Measurements from ENCODE around the gene CAMK1.
A peak's percentile ranks its signal among the peaks of the same experiment; 100 is the strongest.

CAMK1 gene

DNA sequence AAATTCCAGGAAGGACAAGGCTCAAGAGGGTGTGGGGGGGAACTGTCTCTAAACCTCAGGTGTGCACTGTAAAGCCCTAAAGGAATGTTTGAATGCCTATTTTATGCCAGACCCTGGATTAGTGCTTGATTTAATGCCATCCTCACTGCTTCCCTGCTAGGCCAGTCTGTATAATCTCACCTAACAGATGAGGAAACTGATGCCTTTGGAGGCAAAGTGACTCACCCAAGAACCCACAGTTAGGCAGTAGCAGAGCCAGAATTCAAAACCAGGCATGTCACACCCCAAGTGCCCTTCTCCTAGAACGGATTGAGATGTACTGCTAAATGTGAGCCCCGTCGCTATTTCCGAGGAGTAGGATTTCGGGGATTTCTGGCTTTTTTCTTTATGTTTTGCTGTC lies 7.8 kb downstream of the CAMK1 start:
- no peak for DNase-seq (ENCODE audit: low spot score in 2 of 2)
- peaks cover 5% of the 10 kb centered on the region for H3K4me1 Mint-ChIP-seq
- no peak overlapping the region for H3K4me3 Mint-ChIP-seq
- no peaks in the 10 kb centered on the region for H3K27me3 Mint-ChIP-seq
- H3K9me3 Mint-ChIP-seq = no peaks in the 10 kb centered on the region
- no peak for ATAC-seq (replicated peaks; ENCODE audit: extremely low read depth, poor library complexity, severe bottlenecking)
- no peak overlapping the region for H3K27ac Mint-ChIP-seq (ENCODE audit: low read depth)
- peaks cover 9% of the 10 kb centered on the region for H3K36me3 Mint-ChIP-seq (ENCODE audit: insufficient read depth)

DNA sequence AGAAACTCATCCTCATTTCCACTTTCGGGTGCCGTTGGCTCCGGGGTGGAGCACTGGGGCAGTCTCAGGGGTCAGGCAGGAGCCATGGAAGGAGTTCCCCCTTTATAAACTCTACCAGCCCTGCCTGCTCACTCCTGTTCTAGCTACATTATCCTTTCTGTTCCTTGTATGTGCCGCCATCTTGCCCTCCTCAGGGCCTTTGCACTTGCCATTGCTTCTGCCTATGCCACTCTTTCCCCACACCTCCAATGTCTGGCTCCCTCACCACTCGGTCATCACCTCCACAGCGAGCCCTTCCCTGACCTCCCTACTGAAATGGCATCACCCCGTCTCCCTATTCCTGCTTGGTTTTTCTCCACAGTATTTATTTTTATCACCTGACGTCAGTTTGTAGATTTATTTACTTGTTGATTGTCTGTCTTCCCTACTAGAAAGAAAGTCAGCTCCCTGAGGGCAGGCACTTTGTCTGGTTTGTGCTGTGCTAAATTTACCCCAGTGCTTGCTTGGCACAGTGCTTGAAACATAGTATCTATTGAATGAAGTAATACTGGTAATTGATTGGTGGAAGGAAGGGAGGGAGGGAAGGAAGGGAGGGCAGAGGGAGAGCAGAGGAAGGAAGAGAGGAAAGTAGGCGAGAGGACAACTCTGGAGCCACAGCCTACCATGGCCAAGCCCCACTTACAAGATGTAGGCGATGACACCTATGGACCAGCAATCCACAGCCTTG lies 8.8 kb downstream of the CAMK1 start:
- Mint-ChIP-seq H3K4me3 (no peak overlapping the region), H3K9me3 (no peaks in the 10 kb centered on the region), H3K27ac (ENCODE audit: low read depth) (no peak overlapping the region), H3K27me3 (no peaks in the 10 kb centered on the region), H3K4me1 (peaks cover 5% of the 10 kb centered on the region), H3K36me3 (ENCODE audit: insufficient read depth) (peaks cover 13% of the 10 kb centered on the region)
- ATAC-seq (replicated peaks; ENCODE audit: extremely low read depth, poor library complexity, severe bottlenecking) (no peak), DNase-seq (ENCODE audit: low spot score in 2 of 2) (no peak)

DNA sequence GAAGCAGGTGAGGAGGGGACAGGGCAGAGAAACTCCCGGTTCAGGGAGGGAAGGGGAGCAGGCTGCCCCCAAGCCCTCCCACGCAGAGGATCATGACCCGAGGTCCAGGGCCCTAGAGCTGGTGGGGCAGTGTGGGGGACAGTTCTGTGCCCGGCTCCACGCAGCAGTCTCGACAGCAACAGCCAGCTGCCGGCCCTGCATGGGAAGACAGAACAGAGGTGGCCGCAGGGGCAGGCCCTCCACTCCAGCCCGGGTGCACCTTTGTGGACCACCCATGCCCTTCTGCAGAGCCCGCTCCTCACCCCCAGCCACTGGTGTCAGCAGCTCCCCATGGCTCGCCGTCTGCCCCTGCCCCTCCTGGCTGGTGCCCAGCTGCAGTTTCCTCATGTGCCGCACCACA lies 12.3 kb downstream of the CAMK1 start:
- DNase-seq (ENCODE audit: low spot score in 2 of 2) (no peak), ATAC-seq (replicated peaks; ENCODE audit: extremely low read depth, poor library complexity, severe bottlenecking) (no peak)
- Mint-ChIP-seq H3K27me3 (no peaks in the 10 kb centered on the region), H3K4me1 (peaks cover 22% of the 10 kb centered on the region), H3K36me3 (ENCODE audit: insufficient read depth) (peaks cover 28% of the 10 kb centered on the region), H3K4me3 (no peak overlapping the region), H3K27ac (ENCODE audit: low read depth) (no peak overlapping the region), H3K9me3 (no peaks in the 10 kb centered on the region)

DNA sequence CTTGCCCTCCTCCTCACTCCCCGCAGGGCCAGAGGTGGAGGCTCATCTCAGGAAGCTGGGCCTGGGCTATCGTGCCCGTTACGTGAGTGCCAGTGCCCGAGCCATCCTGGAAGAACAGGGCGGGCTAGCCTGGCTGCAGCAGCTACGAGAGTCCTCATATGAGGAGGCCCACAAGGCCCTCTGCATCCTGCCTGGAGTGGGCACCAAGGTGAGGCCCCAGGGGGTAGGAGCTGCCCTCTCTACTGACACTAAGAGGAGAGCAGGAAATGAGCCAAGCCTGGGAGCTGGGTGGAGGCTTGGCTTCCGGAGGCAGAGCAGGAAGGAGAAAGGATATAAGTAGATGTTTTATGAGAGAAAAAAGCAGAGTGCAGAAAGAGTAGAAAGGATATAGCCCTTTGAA lies 15.1 kb downstream of the CAMK1 start:
- H3K4me3 Mint-ChIP-seq = no peak overlapping the region
- no peak for DNase-seq (ENCODE audit: low spot score in 2 of 2)
- H3K9me3 Mint-ChIP-seq = no peaks in the 10 kb centered on the region
- peaks cover 33% of the 10 kb centered on the region for H3K36me3 Mint-ChIP-seq (ENCODE audit: insufficient read depth)
- H3K4me1 Mint-ChIP-seq = peaks cover 43% of the 10 kb centered on the region
- ATAC-seq (replicated peaks; ENCODE audit: extremely low read depth, poor library complexity, severe bottlenecking) = no peak
- H3K27me3 Mint-ChIP-seq = no peaks in the 10 kb centered on the region
- no peak overlapping the region for H3K27ac Mint-ChIP-seq (ENCODE audit: low read depth)

DNA sequence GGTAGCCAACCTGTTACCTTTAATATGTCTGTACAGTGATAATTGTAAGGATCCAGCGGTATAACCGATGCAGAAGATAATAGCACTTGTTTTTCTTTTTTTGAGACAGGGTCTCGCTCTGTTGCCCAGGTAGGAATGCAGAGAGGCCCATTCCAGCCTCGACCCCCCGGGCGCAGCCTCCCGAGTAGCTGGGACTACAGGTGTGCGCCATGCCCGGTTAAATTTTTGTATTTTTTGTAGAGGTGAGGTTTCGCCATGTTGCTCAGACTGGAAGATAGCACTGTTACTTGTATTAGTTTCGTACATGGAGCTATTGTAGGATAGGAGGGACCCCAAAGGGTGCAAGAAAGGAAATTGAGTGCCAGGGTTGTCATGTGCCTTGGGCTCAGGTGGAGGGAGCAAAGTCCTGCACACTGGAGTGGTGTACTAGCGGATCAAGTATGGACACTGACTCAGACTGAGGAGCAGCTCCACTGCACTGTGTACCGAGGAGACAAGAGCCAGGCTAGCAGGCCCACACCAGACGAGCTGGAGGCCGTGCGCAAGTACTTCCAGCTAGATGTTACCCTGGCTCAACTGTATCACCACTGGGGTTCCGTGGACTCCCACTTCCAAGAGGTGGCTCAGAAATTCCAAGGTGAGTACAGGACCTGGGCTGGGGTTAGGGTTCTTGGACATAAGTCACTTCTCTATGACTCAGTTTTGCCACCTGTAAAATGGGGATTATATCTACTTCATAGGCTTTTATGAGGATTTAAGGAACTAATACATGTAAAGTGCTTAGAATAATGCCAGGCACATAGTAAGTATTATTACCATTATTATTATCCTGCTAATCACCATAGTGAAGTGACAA lies 19.0 kb downstream of the CAMK1 start:
- no peak for ATAC-seq (replicated peaks; ENCODE audit: extremely low read depth, poor library complexity, severe bottlenecking)
- H3K27me3 Mint-ChIP-seq = no peaks in the 10 kb centered on the region
- H3K4me3 Mint-ChIP-seq = peak overlapping the region; percentile 89
- peak overlapping the region; percentile 88 for H3K27ac Mint-ChIP-seq (ENCODE audit: low read depth)
- no peak for DNase-seq (ENCODE audit: low spot score in 2 of 2)
- no peaks in the 10 kb centered on the region for H3K9me3 Mint-ChIP-seq
- H3K4me1 Mint-ChIP-seq = peaks cover 46% of the 10 kb centered on the region
- H3K36me3 Mint-ChIP-seq (ENCODE audit: insufficient read depth) = peaks cover 34% of the 10 kb centered on the region

DNA sequence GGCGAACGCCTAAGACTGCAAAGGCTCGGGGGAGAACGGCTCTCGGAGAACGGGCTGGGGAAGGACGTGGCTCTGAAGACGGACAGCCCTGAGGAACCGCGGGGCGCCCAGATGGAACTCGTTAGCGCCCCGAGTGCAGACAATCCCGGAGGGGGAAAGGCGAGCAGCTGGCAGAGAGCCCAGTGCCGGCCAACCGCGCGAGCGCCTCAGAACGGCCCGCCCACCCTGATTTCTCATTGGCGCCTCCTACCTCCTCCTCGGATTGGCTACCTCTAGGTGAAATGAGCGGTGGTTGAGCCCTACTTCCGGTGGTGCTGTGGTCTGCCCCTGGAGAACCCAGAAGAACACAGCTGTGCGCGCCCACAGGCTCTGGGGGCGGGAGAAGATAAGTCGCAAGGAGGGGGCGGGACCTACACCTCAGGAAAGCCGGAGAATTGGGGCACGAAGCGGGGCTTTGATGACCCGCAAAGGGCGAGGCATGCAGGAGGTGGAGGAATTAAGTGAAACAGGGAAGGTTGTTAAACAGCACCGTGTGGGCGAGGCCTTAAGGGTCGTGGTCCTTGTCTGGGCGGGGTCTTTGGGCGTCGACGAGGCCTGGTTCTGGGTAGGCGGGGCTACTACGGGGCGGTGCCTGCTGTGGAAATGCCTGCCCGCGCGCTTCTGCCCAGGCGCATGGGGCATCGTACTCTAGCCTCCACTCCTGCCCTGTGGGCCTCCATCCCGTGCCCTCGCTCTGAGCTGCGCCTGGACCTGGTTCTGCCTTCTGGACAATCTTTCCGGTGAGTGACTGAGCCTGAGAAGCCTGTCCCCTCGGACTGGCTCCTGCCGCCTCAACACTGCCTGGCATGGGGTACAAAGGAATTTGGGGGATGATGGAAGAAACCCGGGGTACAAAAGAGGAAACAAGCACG lies 19.8 kb downstream of the CAMK1 start, which contains the start of gene OGG1:
Gene OGG1, plus strand, starts transcription at position 308 of the 911 bp plus-strand sequence. Its CDS starts 335 bp downstream, at position 643.
- no peaks in the 10 kb centered on the region for H3K9me3 Mint-ChIP-seq
- H3K27me3 Mint-ChIP-seq = no peaks in the 10 kb centered on the region
- peaks cover 33% of the 10 kb centered on the region for H3K36me3 Mint-ChIP-seq (ENCODE audit: insufficient read depth)
- ATAC-seq (replicated peaks; ENCODE audit: extremely low read depth, poor library complexity, severe bottlenecking) (peak; percentile 99), DNase-seq (ENCODE audit: low spot score in 2 of 2) (peak; percentile 87 to 92)
- H3K4me3 Mint-ChIP-seq = peak within 1 kb of the TSS; percentile 89
- H3K27ac Mint-ChIP-seq (ENCODE audit: low read depth) = peak within 1 kb of the TSS; percentile 88
- peaks cover 45% of the 10 kb centered on the region for H3K4me1 Mint-ChIP-seq

DNA sequence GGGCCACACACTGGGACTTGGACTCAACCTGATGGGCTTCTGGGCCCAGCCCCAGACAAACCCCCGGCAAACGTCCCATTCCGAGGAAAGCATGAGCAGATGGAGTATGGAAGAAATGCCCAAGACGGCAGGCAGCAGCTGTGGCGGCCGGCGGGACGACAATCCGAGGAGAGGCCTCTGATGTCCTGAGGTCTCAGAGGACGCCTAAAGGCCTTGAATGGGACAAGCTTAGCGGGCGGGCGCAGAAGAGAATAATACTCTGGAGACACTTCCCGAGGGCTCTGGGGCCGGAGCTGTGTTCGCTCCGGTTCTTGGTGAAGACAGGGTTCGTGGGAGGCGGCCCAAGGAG lies 20.5 kb downstream of the CAMK1 start:
- ATAC-seq (replicated peaks; ENCODE audit: extremely low read depth, poor library complexity, severe bottlenecking) (no peak), DNase-seq (ENCODE audit: low spot score in 2 of 2) (peak in 1 of 2 donors; percentile 25)
- H3K27me3 Mint-ChIP-seq = no peaks in the 10 kb centered on the region
- peaks cover 38% of the 10 kb centered on the region for H3K4me1 Mint-ChIP-seq
- no peaks in the 10 kb centered on the region for H3K9me3 Mint-ChIP-seq
- peak overlapping the region; percentile 89 for H3K4me3 Mint-ChIP-seq
- peaks cover 37% of the 10 kb centered on the region for H3K36me3 Mint-ChIP-seq (ENCODE audit: insufficient read depth)
- H3K27ac Mint-ChIP-seq (ENCODE audit: low read depth) = peak overlapping the region; percentile 88

DNA sequence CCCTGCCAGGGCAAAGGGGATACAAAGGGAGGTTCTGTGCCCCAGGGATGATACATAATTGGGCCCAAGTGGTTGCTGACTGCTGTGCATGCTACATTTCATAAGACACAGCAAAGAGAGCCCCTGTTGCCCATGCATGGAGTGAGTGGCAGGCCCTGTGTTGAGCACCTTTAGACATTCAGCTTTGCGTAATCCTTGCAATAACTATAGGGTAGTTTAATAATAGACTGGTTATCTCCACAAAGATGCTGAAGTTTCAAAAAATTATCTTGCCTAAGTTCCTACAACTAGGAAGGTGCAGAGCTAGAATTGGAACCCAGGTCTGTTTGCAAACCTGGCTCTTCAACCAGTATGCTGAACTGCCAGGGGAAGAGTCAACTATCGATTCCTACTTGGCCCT lies 21.7 kb downstream of the CAMK1 start:
- H3K36me3 Mint-ChIP-seq (ENCODE audit: insufficient read depth) = peaks cover 40% of the 10 kb centered on the region
- H3K27me3 Mint-ChIP-seq = no peaks in the 10 kb centered on the region
- H3K4me1 Mint-ChIP-seq = peaks cover 30% of the 10 kb centered on the region
- no peaks in the 10 kb centered on the region for H3K9me3 Mint-ChIP-seq
- no peak for DNase-seq (ENCODE audit: low spot score in 2 of 2)
- no peak overlapping the region for H3K4me3 Mint-ChIP-seq
- no peak overlapping the region for H3K27ac Mint-ChIP-seq (ENCODE audit: low read depth)
- ATAC-seq (replicated peaks; ENCODE audit: extremely low read depth, poor library complexity, severe bottlenecking) = no peak

DNA sequence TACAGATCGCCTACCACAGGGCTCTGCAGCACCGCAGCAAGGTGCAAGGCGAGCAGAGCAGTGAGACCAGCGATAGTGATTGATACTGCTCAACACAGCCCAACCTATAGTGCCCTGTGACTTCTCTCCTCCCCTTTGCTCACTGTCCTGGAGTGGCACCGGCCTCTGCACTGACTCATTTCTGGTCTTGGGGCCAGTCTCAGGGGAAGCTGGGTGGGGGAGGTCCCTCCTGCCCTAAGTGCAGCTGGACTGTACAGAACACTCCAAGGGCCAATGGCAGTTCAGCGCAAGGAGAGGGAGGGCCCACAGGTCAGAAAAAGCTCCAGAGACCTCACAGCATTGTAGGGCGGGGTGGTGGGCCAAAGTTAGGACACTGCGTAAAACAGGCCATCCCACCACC lies 22.5 kb downstream of the CAMK1 start:
- H3K27ac Mint-ChIP-seq (ENCODE audit: low read depth) = no peak overlapping the region
- no peak overlapping the region for H3K4me3 Mint-ChIP-seq
- DNase-seq (ENCODE audit: low spot score in 2 of 2) = no peak
- H3K27me3 Mint-ChIP-seq = no peaks in the 10 kb centered on the region
- ATAC-seq (replicated peaks; ENCODE audit: extremely low read depth, poor library complexity, severe bottlenecking) = no peak
- peaks cover 42% of the 10 kb centered on the region for H3K36me3 Mint-ChIP-seq (ENCODE audit: insufficient read depth)
- no peaks in the 10 kb centered on the region for H3K9me3 Mint-ChIP-seq
- peaks cover 30% of the 10 kb centered on the region for H3K4me1 Mint-ChIP-seq

DNA sequence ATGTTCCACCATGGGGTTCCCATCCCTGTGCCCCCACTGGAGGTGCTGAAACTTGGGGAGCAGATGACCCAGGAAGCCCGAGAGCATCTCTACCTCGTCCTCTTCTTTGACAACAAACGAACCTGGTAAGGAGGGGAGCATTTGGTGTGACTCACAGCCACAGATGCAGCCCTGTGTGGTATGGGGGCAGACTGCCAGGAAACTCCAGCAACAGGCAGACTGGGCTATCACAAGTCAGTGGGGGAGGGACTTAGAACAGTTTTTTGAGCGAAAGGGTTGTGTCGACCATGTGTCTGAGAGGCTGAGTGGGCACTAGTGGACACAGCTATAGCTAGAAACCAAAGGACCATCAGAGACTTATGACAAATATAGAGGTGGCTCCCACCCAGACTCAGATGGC lies 23.4 kb downstream of the CAMK1 start:
- H3K27ac Mint-ChIP-seq (ENCODE audit: low read depth) = no peak overlapping the region
- H3K9me3 Mint-ChIP-seq = no peaks in the 10 kb centered on the region
- no peaks in the 10 kb centered on the region for H3K27me3 Mint-ChIP-seq
- DNase-seq (ENCODE audit: low spot score in 2 of 2) (no peak), ATAC-seq (replicated peaks; ENCODE audit: extremely low read depth, poor library complexity, severe bottlenecking) (no peak)
- H3K4me1 Mint-ChIP-seq = peaks cover 23% of the 10 kb centered on the region
- no peak overlapping the region for H3K4me3 Mint-ChIP-seq
- H3K36me3 Mint-ChIP-seq (ENCODE audit: insufficient read depth) = peaks cover 48% of the 10 kb centered on the region

DNA sequence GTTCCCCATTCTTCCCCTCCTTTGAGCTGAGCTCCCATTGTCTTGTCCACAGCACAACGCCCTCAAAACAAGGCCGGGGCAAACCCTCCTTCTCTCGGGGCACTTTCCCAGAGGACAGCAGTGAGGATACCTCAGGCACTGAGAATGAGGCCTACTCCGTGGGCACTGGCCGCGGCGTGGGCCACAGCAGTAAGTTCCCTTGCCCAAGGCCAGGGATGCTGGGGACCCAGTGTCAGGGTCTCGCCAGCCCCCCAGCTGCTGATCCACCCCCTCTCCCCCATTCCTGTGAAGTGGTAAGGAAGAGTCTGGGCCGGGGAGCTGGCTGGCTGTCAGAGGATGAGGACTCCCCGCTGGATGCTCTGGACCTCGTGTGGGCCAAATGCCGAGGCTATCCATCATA lies 24.2 kb downstream of the CAMK1 start:
- H3K27me3 Mint-ChIP-seq = no peaks in the 10 kb centered on the region
- no peak overlapping the region for H3K4me3 Mint-ChIP-seq
- peaks cover 56% of the 10 kb centered on the region for H3K36me3 Mint-ChIP-seq (ENCODE audit: insufficient read depth)
- no peak overlapping the region for H3K27ac Mint-ChIP-seq (ENCODE audit: low read depth)
- H3K4me1 Mint-ChIP-seq = peaks cover 17% of the 10 kb centered on the region
- ATAC-seq (replicated peaks; ENCODE audit: extremely low read depth, poor library complexity, severe bottlenecking) (no peak), DNase-seq (ENCODE audit: low spot score in 2 of 2) (no peak)
- H3K9me3 Mint-ChIP-seq = no peaks in the 10 kb centered on the region

DNA sequence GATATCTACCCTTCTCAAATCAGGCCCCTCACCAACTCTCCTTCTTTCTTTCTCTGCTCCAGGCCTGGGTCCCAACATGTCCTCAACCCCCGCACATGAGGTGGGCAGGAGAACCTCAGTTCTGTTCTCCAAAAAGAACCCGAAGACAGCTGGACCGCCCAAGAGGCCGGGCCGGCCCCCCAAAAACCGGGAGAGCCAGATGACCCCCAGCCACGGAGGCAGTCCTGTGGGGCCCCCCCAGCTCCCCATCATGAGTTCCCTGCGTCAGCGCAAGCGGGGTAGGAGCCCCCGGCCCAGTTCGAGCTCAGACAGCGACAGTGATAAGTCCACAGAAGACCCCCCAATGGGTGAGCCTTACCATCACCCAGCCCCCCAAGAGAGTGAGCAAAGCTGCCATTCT lies 25.6 kb downstream of the CAMK1 start:
- no peaks in the 10 kb centered on the region for H3K9me3 Mint-ChIP-seq
- no peaks in the 10 kb centered on the region for H3K27me3 Mint-ChIP-seq
- H3K4me1 Mint-ChIP-seq = peaks cover 3% of the 10 kb centered on the region
- H3K4me3 Mint-ChIP-seq = no peak overlapping the region
- no peak for ATAC-seq (replicated peaks; ENCODE audit: extremely low read depth, poor library complexity, severe bottlenecking)
- peaks cover 54% of the 10 kb centered on the region for H3K36me3 Mint-ChIP-seq (ENCODE audit: insufficient read depth)
- DNase-seq (ENCODE audit: low spot score in 2 of 2) = no peak
- H3K27ac Mint-ChIP-seq (ENCODE audit: low read depth) = no peak overlapping the region
